Left lung (tissue), 10 donors: Measurements from ENCODE around the gene NADK2. TPM values are rescaled to one million over a fixed set of nuclear protein-coding genes. Genes with fewer than 3 reads are reported as not detected.

Experiments used
- ATAC-seq: fragments of 200-7000 bp; cut with Tn5 transposase; one replicate; pipeline ENCODE4 v1.9.1; 2020; ENCODE audit warnings: moderate library complexity
- DNase-seq, 4 donors: peaks; one replicate each; pipeline ENCODE4 v3.0.0-alpha.2; 2013 to 2020
- H3K27ac ChIP-seq, 2 donors: fragments of 200-600 bp; sonication (generic) in 1 of 2; one replicate each; pipeline versions ENCODE4 v1.5.0 to v1.8.0; 2020 to 2021
- H3K27me3 ChIP-seq, 2 donors: fragments of 200-600 bp; sonication (generic) in 1 of 2; one replicate each; pipeline versions ENCODE4 v1.5.0 to v1.8.0; 2020 to 2021
- H3K36me3 ChIP-seq, 2 donors: fragments of 200-600 bp; sonication (generic) in 1 of 2; one replicate each; pipeline versions ENCODE4 v1.5.0 to v1.8.0; 2020 to 2021
- H3K4me1 ChIP-seq, 2 donors: fragments of 200-600 bp; one replicate each; pipeline ENCODE4 v1.8.0; 2021
- H3K4me3 ChIP-seq, 2 donors: fragments of 200-600 bp; sonication (generic) in 1 of 2; one replicate each; pipeline versions ENCODE4 v1.5.0 to v1.8.0; 2020 to 2021; ENCODE audit warnings: mild to moderate bottlenecking in 1 of 2
- H3K9me3 ChIP-seq, 2 donors: fragments of 200-600 bp; sonication (generic) in 1 of 2; one replicate each; pipeline versions ENCODE4 v1.5.0 to v1.8.0; 2020 to 2021
- CTCF ChIP-seq, 2 donors: fragments of 200-600 bp; sonication (generic) in 1 of 2; IDR thresholded peaks; one replicate each; pipeline versions ENCODE4 v1.5.0 to v1.8.0; 2021; ENCODE audit warnings: antibody characterized with exemption in 2 of 2
- intact Hi-C, 2 donors: fragments of 100-400 bp; cut with DNase I; formaldehyde crosslinking; loops; one replicate each; pipeline versions ENCODE4 v1.11.2 to v1.14.2; 2022
- polyA plus RNA-seq, 6 donors: library from polyadenylated mRNA; unstranded; fragments of 120-200 nt; gene quantifications; one replicate each; pipeline ENCODE4 v1.2.1, GENCODE V29; 2013; ENCODE audit not compliant: insufficient read length in 6 of 6
- total RNA-seq, 2 donors: library from RNA; stranded (reverse); fragmentation: NEBNext Ultra II Directional; extraction: Animal tissue kit (Norgen Biotek cat#: 25700); gene quantifications; one replicate each; pipeline ENCODE4 v1.2.1, GENCODE V29; 2021
- donor health status: DM: no; HTN: yes; CAD: no.
- donor health status: DM: no; HTN: no; CAD: no.

Gene NADK2
- total and polyA plus RNA-seq, 8 donors: 23.8 to 57.2 (median 47.8) TPM

GRCh38 chr5:36279054-36279698 lies 37.5 kb upstream of the NADK2 start:
- no peak for ATAC-seq
- Histone ChIP-seq H3K27ac (peak overlapping the region in 1 of 2 donors; percentile 35), H3K4me3 (no peak overlapping the region), H3K27me3 (no peaks in the 10 kb centered on the region), H3K4me1 (peaks cover 0 to 3% of the 10 kb centered on the region in 2 donors), H3K9me3 (no peaks in the 10 kb centered on the region), H3K36me3 (no peaks in the 10 kb centered on the region)
- DNase-seq: no peak
- intact Hi-C loops: loop anchor here in 1 of 2 donors (10.0 kb wide), 1 partner anchor 116 kb away; no protein-coding TSS in a partner anchor
- no peak for TF ChIP-seq CTCF (IDR thresholded peaks at IDR 0.05)

GRCh38 chr5:36277521-36278176 lies 35.9 kb upstream of the NADK2 start:
- ATAC-seq (no peak), DNase-seq (no peak)
- H3K9me3 ChIP-seq: no peaks in the 10 kb centered on the region
- TF ChIP-seq CTCF (IDR thresholded peaks at IDR 0.05): no peak
- intact Hi-C loops: loop anchor here in 1 of 2 donors (10.0 kb wide), 1 partner anchor 117 kb away; no protein-coding TSS in a partner anchor
- no peak overlapping the region for H3K4me3 ChIP-seq
- no peaks in the 10 kb centered on the region for H3K27me3 ChIP-seq
- H3K4me1 ChIP-seq: peaks cover 0 to 4% of the 10 kb centered on the region in 2 donors
- no peak overlapping the region for H3K27ac ChIP-seq
- H3K36me3 ChIP-seq: no peaks in the 10 kb centered on the region

GRCh38 chr5:36276864-36277263 lies 35.1 kb upstream of the NADK2 start:
- Histone ChIP-seq H3K36me3 (no peaks in the 10 kb centered on the region), H3K4me1 (peaks cover 0 to 4% of the 10 kb centered on the region in 2 donors), H3K27ac (no peak overlapping the region), H3K27me3 (no peaks in the 10 kb centered on the region), H3K4me3 (no peak overlapping the region), H3K9me3 (no peaks in the 10 kb centered on the region)
- TF ChIP-seq CTCF (IDR thresholded peaks at IDR 0.05): no peak
- intact Hi-C loops: loop anchor here in 1 of 2 donors (10.0 kb wide), 1 partner anchor 118 kb away; no protein-coding TSS in a partner anchor
- DNase-seq: no peak
- peak; percentile 47 for ATAC-seq

GRCh38 chr5:36273809-36274526 lies 32.2 kb upstream of the NADK2 start:
- DNase-seq (no peak), ATAC-seq (no peak)
- Histone ChIP-seq H3K9me3 (no peaks in the 10 kb centered on the region), H3K27ac (no peak overlapping the region), H3K4me1 (peaks cover 0 to 4% of the 10 kb centered on the region in 2 donors), H3K4me3 (no peak overlapping the region), H3K36me3 (no peaks in the 10 kb centered on the region), H3K27me3 (no peaks in the 10 kb centered on the region)
- TF ChIP-seq CTCF (IDR thresholded peaks at IDR 0.05): no peak
- intact Hi-C loops: loop anchor here in 1 of 2 donors (10.0 kb wide), 1 partner anchor 121 kb away; no protein-coding TSS in a partner anchor
